Endothelial cell of umbilical vein (primary cell): ENCODE measurements around the gene POPDC3. TPM values are rescaled to one million over a fixed set of nuclear protein-coding genes. Genes with fewer than 3 reads are reported as not detected.

Source experiments
- BruUV-seq: library from RNA; stranded (reverse); fragments of 400-500 nt; replicated peaks from 2 replicates; lab custom pipeline; 2021; lab: Mats Ljungman, UMichigan
- CTCF ChIA-PET: fragments of 300-600, 350-600 bp; sonication (Branson Sonifier 250); formaldehyde crosslinking; loops from one replicate; lab custom pipeline; 2021; ENCODE audit warnings: antibody characterized with exemption, inconsistent platforms; lab: Charles Lee
- POLR2A ChIA-PET: fragments of 300-600, 350-600 bp; sonication (Branson Sonifier 250); formaldehyde crosslinking; loops from one replicate; lab custom pipeline; 2021; ENCODE audit warnings: antibody characterized with exemption, inconsistent platforms; lab: Charles Lee
- DNase-seq: peaks from one replicate; pipeline ENCODE4 v3.0.0-alpha.2; 2011; ENCODE audit warnings: low read depth, low spot score
- FAIRE-seq: peaks from 2 replicates; lab custom pipeline; 2011; peaks lifted over from hg19 to GRCh38; lab: Jason Lieb, UNC
- H2AFZ ChIP-seq: 2 replicates; pipeline ENCODE4 v1.6.0; 2012; ENCODE audit warnings: low read depth, low read length, control low read depth, inconsistent platforms
- H3K27ac ChIP-seq: 2 replicates; pipeline ENCODE4 v1.5.1; 2011; ENCODE audit warnings: low read depth, mild to moderate bottlenecking, control low read depth, low read length, moderate library complexity; ENCODE audit not compliant: insufficient read depth
- H3K27me3 ChIP-seq, 2 experiments: 2 replicates each; pipeline versions ENCODE4 v1.6.0 to v1.6.1; 2011; ENCODE audit warnings: low read length in 2 of 2, mixed read lengths in 1 of 2; ENCODE audit not compliant: control insufficient read depth in 2 of 2, insufficient read depth in 2 of 2
- H3K36me3 ChIP-seq, 2 experiments: 2 replicates in 1 of 2; 3 replicates in 1 of 2; pipeline ENCODE4 v1.5.1; 2011; ENCODE audit warnings: low read length in 2 of 2, mild to moderate bottlenecking in 1 of 2, moderate library complexity in 1 of 2; ENCODE audit not compliant: control insufficient read depth in 2 of 2, insufficient read depth in 2 of 2; ENCODE audit errors: extremely low read depth in 1 of 2
- H3K4me1 ChIP-seq: 3 replicates; pipeline ENCODE4 v1.5.1; 2011; ENCODE audit warnings: mild to moderate bottlenecking, low read length; ENCODE audit not compliant: control insufficient read depth, insufficient read depth; ENCODE audit errors: extremely low read depth
- H3K4me2 ChIP-seq: 2 replicates; pipeline ENCODE4 v1.6.1; 2011; ENCODE audit warnings: low read length, control low read depth, mixed read lengths; ENCODE audit not compliant: insufficient read depth
- H3K4me3 ChIP-seq, 3 experiments: fragments of 200-600 bp in 1 of 3; sonication (generic), shearing (Covaris generic) in 1 of 3; replicated peaks in 1 of 3; 2 replicates each; pipeline ENCODE4 v1.5.1; 2011 to 2016; ENCODE audit warnings: control low read depth in 3 of 3, low read length in 3 of 3, mild to moderate bottlenecking in 2 of 3, inconsistent platforms in 1 of 3, low read depth in 1 of 3, moderate library complexity in 1 of 3; ENCODE audit not compliant: insufficient read depth in 1 of 3
- H3K79me2 ChIP-seq: 2 replicates; pipeline ENCODE4 v1.6.0; 2012; ENCODE audit warnings: low read length, inconsistent platforms; ENCODE audit not compliant: control insufficient read depth, insufficient read depth
- H3K9ac ChIP-seq: replicated peaks from 2 replicates; pipeline ENCODE3; 2011; ENCODE audit warnings: low read length, control low read depth; ENCODE audit not compliant: insufficient read depth; ENCODE audit errors: extremely low read depth
- H3K9me1 ChIP-seq: replicated peaks from 3 replicates; pipeline ENCODE4 v1.6.0; 2011; ENCODE audit warnings: mild to moderate bottlenecking, low read length; ENCODE audit not compliant: control insufficient read depth, insufficient read depth; ENCODE audit errors: extremely low read depth
- H3K9me3 ChIP-seq: replicated peaks from 2 replicates; pipeline ENCODE4 v1.5.1; 2012; ENCODE audit warnings: low read length, inconsistent platforms; ENCODE audit not compliant: control insufficient read depth, insufficient read depth
- H4K20me1 ChIP-seq: replicated peaks from 2 replicates; pipeline ENCODE3; 2011; ENCODE audit warnings: mild to moderate bottlenecking, low read length; ENCODE audit not compliant: control insufficient read depth, insufficient read depth; ENCODE audit errors: extremely low read depth
- CTCF ChIP-seq, 2 donors: IDR thresholded peaks; 1 replicate in 1 of 2; 2 replicates in 1 of 2; pipeline ENCODE4 v1.5.1; 2011; ENCODE audit warnings: low read length in 2 of 2, mild to moderate bottlenecking in 2 of 2, moderate library complexity in 2 of 2, control low read depth in 1 of 2, inconsistent platforms in 1 of 2, low read depth in 1 of 2; ENCODE audit not compliant: insufficient read depth in 1 of 2; ENCODE audit errors: extremely low read depth in 1 of 2
- EZH2 ChIP-seq: IDR thresholded peaks from 2 replicates; pipeline ENCODE4 v1.6.1; 2012; ENCODE audit warnings: borderline replicate concordance, low read depth, mild to moderate bottlenecking, moderate library complexity, low read length, inconsistent platforms; ENCODE audit not compliant: severe bottlenecking
- FOS ChIP-seq: IDR thresholded peaks from 2 replicates; pipeline ENCODE4 v1.6.1; 2011; ENCODE audit warnings: mild to moderate bottlenecking, low read length, moderate library complexity, borderline replicate concordance; ENCODE audit not compliant: insufficient read depth
- GATA2 ChIP-seq: IDR thresholded peaks from 2 replicates; pipeline ENCODE4 v1.7.0; 2011; ENCODE audit warnings: low read depth, mild to moderate bottlenecking, moderate library complexity, mixed read lengths, low read length; ENCODE audit not compliant: insufficient read length, insufficient read depth
- JUN ChIP-seq: IDR thresholded peaks from 2 replicates; pipeline ENCODE4 v1.6.1; 2011; ENCODE audit warnings: borderline replicate concordance, low read depth; ENCODE audit not compliant: insufficient read length, insufficient read depth
- MYC ChIP-seq: IDR thresholded peaks from one replicate; pipeline ENCODE4 v1.6.1; 2011; ENCODE audit warnings: mild to moderate bottlenecking, low read depth, low read length
- POLR2A ChIP-seq: IDR thresholded peaks from 2 replicates; pipeline ENCODE4 v1.6.1; 2012; ENCODE audit warnings: low read depth, mild to moderate bottlenecking, control low read depth, low read length
- POLR2AphosphoS5 ChIP-seq: IDR thresholded peaks from 2 replicates; pipeline ENCODE4 v1.6.1; 2012; ENCODE audit warnings: low read depth, mild to moderate bottlenecking, control low read depth, low read length, moderate library complexity; ENCODE audit not compliant: insufficient read depth
- dilution Hi-C: fragments of 300-500 bp; cut with MboI; formaldehyde crosslinking; loops from one replicate; pipeline ENCODE4 v1.15.0; 2019; ENCODE audit warnings: low sequenced_read_pairs; ENCODE audit not compliant: extremely low pct_ligation_motif_present
- intact Hi-C: fragments of 100-400 bp; cut with micrococcal nuclease; formaldehyde crosslinking; loops from one replicate; pipeline ENCODE4 v1.10.0; 2022
- polyA plus RNA-seq, 4 experiments: library from polyadenylated mRNA; depleted of rRNA in 3 of 4; stranded (reverse) in 3 of 4; unstranded in 1 of 4; fragments of >200 nt; gene quantifications; 2 replicates each; pipeline versions ENCODE4 v1.2.1 to v1.2.3, GENCODE V29; 2011 to 2012; ENCODE audit warnings: missing spikeins in 1 of 4
- total RNA-seq: library from RNA; stranded (reverse); gene quantifications from 2 replicates; pipeline ENCODE4 v1.2.3, GENCODE V29; 2021
- TF ChIP-seq, protein P1 (sequence below): IDR thresholded peaks from 2 replicates; pipeline ENCODE4 v1.6.1; 2011; ENCODE audit not compliant: insufficient read depth, insufficient read length

Gene POPDC3
- total and polyA plus RNA-seq, 2 donors (not counting 3 experiments of a cell fraction or from before 2014, with no cell fraction given): 1.6 to 1.7 TPM

- no peak overlapping the region for H3K27ac ChIP-seq
- no peaks in the 10 kb centered on the region for H3K79me2 ChIP-seq
- TF ChIP-seq, protein P1, sequence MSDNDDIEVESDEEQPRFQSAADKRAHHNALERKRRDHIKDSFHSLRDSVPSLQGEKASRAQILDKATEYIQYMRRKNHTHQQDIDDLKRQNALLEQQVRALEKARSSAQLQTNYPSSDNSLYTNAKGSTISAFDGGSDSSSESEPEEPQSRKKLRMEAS: no peak
- no TSS peak for BruUV-seq
- no peaks in the 10 kb centered on the region for H4K20me1 ChIP-seq
- no peak overlapping the region for H3K4me2 ChIP-seq
- FAIRE-seq (no peak), DNase-seq (no peak)
- no peaks in the 10 kb centered on the region for H3K4me1 ChIP-seq
- intact Hi-C loops (no loop called here), dilution Hi-C loops (loop anchor here (25.0 kb wide), 1 partner anchor 167 kb away; no protein-coding TSS in a partner anchor)
- H3K27me3 ChIP-seq: no peaks in the 10 kb centered on the region
- no peak overlapping the region for H2AFZ ChIP-seq
- H3K36me3 ChIP-seq: no peaks in the 10 kb centered on the region
- ChIA-PET POLR2A (no interaction called here), CTCF (interaction anchor here (1.3 to 1.5 kb wide), 2 partner anchors 16 to 19 kb away, joined by 3 to 4 read pairs; a partner anchor contains a TSS)
- H3K9me1 ChIP-seq: no peaks in the 10 kb centered on the region
- no peak overlapping the region for H3K4me3 ChIP-seq
- no peak overlapping the region for H3K9ac ChIP-seq
- no peaks in the 10 kb centered on the region for H3K9me3 ChIP-seq
These were observed 59.2 kb downstream of the POPDC3 start for GRCh38 chr6:105120570-105120969.

- DNase-seq: no peak
- TF ChIP-seq POLR2AphosphoS5: no peak
- no peak for TF ChIP-seq FOS
- no peak for TF ChIP-seq JUN
- TF ChIP-seq EZH2: no peak
- no peak for TF ChIP-seq GATA2
- TF ChIP-seq MYC: no peak
- TF ChIP-seq POLR2A: no peak
- TF ChIP-seq CTCF (IDR thresholded peaks at IDR 0.05; ENCODE audit: extremely low read depth in 1 of 2, insufficient read depth in 1 of 2, low read depth in 1 of 2, low read length in 2 of 2): no peak
- TF ChIP-seq, protein P1: no peak
- POLR2A ChIA-PET: no interaction called here
- H2AFZ ChIP-seq: no peak overlapping the region
- no peak overlapping the region for H3K27ac ChIP-seq
- no peaks in the 10 kb centered on the region for H3K79me2 ChIP-seq
- CTCF ChIA-PET: interaction anchor here (1.0 to 1.2 kb wide), 2 partner anchors 29 to 287 kb away, joined by 5 read pairs; partner anchors contain the start of gene PREP
- H3K4me3 ChIP-seq: no peak overlapping the region
- H3K27me3 ChIP-seq: no peaks in the 10 kb centered on the region
- no peak overlapping the region for H3K4me2 ChIP-seq
- H3K4me1 ChIP-seq: no peaks in the 10 kb centered on the region
- dilution Hi-C loops (loop anchor here (25.0 kb wide), 1 partner anchor 171 kb away; no protein-coding TSS in a partner anchor), intact Hi-C loops (no loop called here)
- H3K9me3 ChIP-seq: no peaks in the 10 kb centered on the region
- no peaks in the 10 kb centered on the region for H3K9me1 ChIP-seq
- no peaks in the 10 kb centered on the region for H4K20me1 ChIP-seq
- no TSS peak for BruUV-seq
- H3K9ac ChIP-seq: no peak overlapping the region
- no peak for FAIRE-seq
- no peaks in the 10 kb centered on the region for H3K36me3 ChIP-seq
These were observed 63.7 kb downstream of the POPDC3 start for GRCh38 chr6:105116150-105116549.
